Endothelial cell of umbilical vein (primary cell): Measurements from ENCODE around the gene CBFA2T3. TPM values are rescaled to one million over a fixed set of nuclear protein-coding genes. Genes with fewer than 3 reads are reported as not detected.

Source experiments
- BruUV-seq: library from RNA; stranded (reverse); fragments of 400-500 nt; replicated peaks from 2 replicates; lab custom pipeline; 2021; lab: Mats Ljungman, UMichigan
- CTCF ChIA-PET: fragments of 300-600, 350-600 bp; sonication (Branson Sonifier 250); formaldehyde crosslinking; loops from one replicate; lab custom pipeline; 2021; ENCODE audit warnings: antibody characterized with exemption, inconsistent platforms; lab: Charles Lee
- POLR2A ChIA-PET: fragments of 300-600, 350-600 bp; sonication (Branson Sonifier 250); formaldehyde crosslinking; loops from one replicate; lab custom pipeline; 2021; ENCODE audit warnings: antibody characterized with exemption, inconsistent platforms; lab: Charles Lee
- DNase-seq: peaks from one replicate; pipeline ENCODE4 v3.0.0-alpha.2; 2011; ENCODE audit warnings: low read depth, low spot score
- FAIRE-seq: peaks from 2 replicates; lab custom pipeline; 2011; peaks lifted over from hg19 to GRCh38; lab: Jason Lieb, UNC
- H2AFZ ChIP-seq: 2 replicates; pipeline ENCODE4 v1.6.0; 2012; ENCODE audit warnings: low read depth, low read length, control low read depth, inconsistent platforms
- H3K27ac ChIP-seq: 2 replicates; pipeline ENCODE4 v1.5.1; 2011; ENCODE audit warnings: low read depth, mild to moderate bottlenecking, control low read depth, low read length, moderate library complexity; ENCODE audit not compliant: insufficient read depth
- H3K27me3 ChIP-seq, 2 experiments: 2 replicates each; pipeline versions ENCODE4 v1.6.0 to v1.6.1; 2011; ENCODE audit warnings: low read length in 2 of 2, mixed read lengths in 1 of 2; ENCODE audit not compliant: control insufficient read depth in 2 of 2, insufficient read depth in 2 of 2
- H3K36me3 ChIP-seq, 2 experiments: 2 replicates in 1 of 2; 3 replicates in 1 of 2; pipeline ENCODE4 v1.5.1; 2011; ENCODE audit warnings: low read length in 2 of 2, mild to moderate bottlenecking in 1 of 2, moderate library complexity in 1 of 2; ENCODE audit not compliant: control insufficient read depth in 2 of 2, insufficient read depth in 2 of 2; ENCODE audit errors: extremely low read depth in 1 of 2
- H3K4me1 ChIP-seq: 3 replicates; pipeline ENCODE4 v1.5.1; 2011; ENCODE audit warnings: mild to moderate bottlenecking, low read length; ENCODE audit not compliant: control insufficient read depth, insufficient read depth; ENCODE audit errors: extremely low read depth
- H3K4me2 ChIP-seq: 2 replicates; pipeline ENCODE4 v1.6.1; 2011; ENCODE audit warnings: low read length, control low read depth, mixed read lengths; ENCODE audit not compliant: insufficient read depth
- H3K4me3 ChIP-seq, 3 experiments: fragments of 200-600 bp in 1 of 3; sonication (generic), shearing (Covaris generic) in 1 of 3; replicated peaks in 1 of 3; 2 replicates each; pipeline ENCODE4 v1.5.1; 2011 to 2016; ENCODE audit warnings: control low read depth in 3 of 3, low read length in 3 of 3, mild to moderate bottlenecking in 2 of 3, inconsistent platforms in 1 of 3, low read depth in 1 of 3, moderate library complexity in 1 of 3; ENCODE audit not compliant: insufficient read depth in 1 of 3
- H3K79me2 ChIP-seq: 2 replicates; pipeline ENCODE4 v1.6.0; 2012; ENCODE audit warnings: low read length, inconsistent platforms; ENCODE audit not compliant: control insufficient read depth, insufficient read depth
- H3K9ac ChIP-seq: replicated peaks from 2 replicates; pipeline ENCODE3; 2011; ENCODE audit warnings: low read length, control low read depth; ENCODE audit not compliant: insufficient read depth; ENCODE audit errors: extremely low read depth
- H3K9me1 ChIP-seq: replicated peaks from 3 replicates; pipeline ENCODE4 v1.6.0; 2011; ENCODE audit warnings: mild to moderate bottlenecking, low read length; ENCODE audit not compliant: control insufficient read depth, insufficient read depth; ENCODE audit errors: extremely low read depth
- H3K9me3 ChIP-seq: replicated peaks from 2 replicates; pipeline ENCODE4 v1.5.1; 2012; ENCODE audit warnings: low read length, inconsistent platforms; ENCODE audit not compliant: control insufficient read depth, insufficient read depth
- H4K20me1 ChIP-seq: replicated peaks from 2 replicates; pipeline ENCODE3; 2011; ENCODE audit warnings: mild to moderate bottlenecking, low read length; ENCODE audit not compliant: control insufficient read depth, insufficient read depth; ENCODE audit errors: extremely low read depth
- CTCF ChIP-seq, 2 donors: IDR thresholded peaks; 1 replicate in 1 of 2; 2 replicates in 1 of 2; pipeline ENCODE4 v1.5.1; 2011; ENCODE audit warnings: low read length in 2 of 2, mild to moderate bottlenecking in 2 of 2, moderate library complexity in 2 of 2, control low read depth in 1 of 2, inconsistent platforms in 1 of 2, low read depth in 1 of 2; ENCODE audit not compliant: insufficient read depth in 1 of 2; ENCODE audit errors: extremely low read depth in 1 of 2
- EZH2 ChIP-seq: IDR thresholded peaks from 2 replicates; pipeline ENCODE4 v1.6.1; 2012; ENCODE audit warnings: borderline replicate concordance, low read depth, mild to moderate bottlenecking, moderate library complexity, low read length, inconsistent platforms; ENCODE audit not compliant: severe bottlenecking
- FOS ChIP-seq: IDR thresholded peaks from 2 replicates; pipeline ENCODE4 v1.6.1; 2011; ENCODE audit warnings: mild to moderate bottlenecking, low read length, moderate library complexity, borderline replicate concordance; ENCODE audit not compliant: insufficient read depth
- GATA2 ChIP-seq: IDR thresholded peaks from 2 replicates; pipeline ENCODE4 v1.7.0; 2011; ENCODE audit warnings: low read depth, mild to moderate bottlenecking, moderate library complexity, mixed read lengths, low read length; ENCODE audit not compliant: insufficient read length, insufficient read depth
- JUN ChIP-seq: IDR thresholded peaks from 2 replicates; pipeline ENCODE4 v1.6.1; 2011; ENCODE audit warnings: borderline replicate concordance, low read depth; ENCODE audit not compliant: insufficient read length, insufficient read depth
- MAX ChIP-seq: IDR thresholded peaks from 2 replicates; pipeline ENCODE4 v1.6.1; 2011; ENCODE audit not compliant: insufficient read depth, insufficient read length
- MYC ChIP-seq: IDR thresholded peaks from one replicate; pipeline ENCODE4 v1.6.1; 2011; ENCODE audit warnings: mild to moderate bottlenecking, low read depth, low read length
- POLR2A ChIP-seq: IDR thresholded peaks from 2 replicates; pipeline ENCODE4 v1.6.1; 2012; ENCODE audit warnings: low read depth, mild to moderate bottlenecking, control low read depth, low read length
- POLR2AphosphoS5 ChIP-seq: IDR thresholded peaks from 2 replicates; pipeline ENCODE4 v1.6.1; 2012; ENCODE audit warnings: low read depth, mild to moderate bottlenecking, control low read depth, low read length, moderate library complexity; ENCODE audit not compliant: insufficient read depth
- dilution Hi-C: fragments of 300-500 bp; cut with MboI; formaldehyde crosslinking; loops from one replicate; pipeline ENCODE4 v1.15.0; 2019; ENCODE audit warnings: low sequenced_read_pairs; ENCODE audit not compliant: extremely low pct_ligation_motif_present
- intact Hi-C: fragments of 100-400 bp; cut with micrococcal nuclease; formaldehyde crosslinking; loops from one replicate; pipeline ENCODE4 v1.10.0; 2022
- polyA plus RNA-seq, 4 experiments: library from polyadenylated mRNA; depleted of rRNA in 3 of 4; stranded (reverse) in 3 of 4; unstranded in 1 of 4; fragments of >200 nt; gene quantifications; 2 replicates each; pipeline versions ENCODE4 v1.2.1 to v1.2.3, GENCODE V29; 2011 to 2012; ENCODE audit warnings: missing spikeins in 1 of 4
- total RNA-seq: library from RNA; stranded (reverse); gene quantifications from 2 replicates; pipeline ENCODE4 v1.2.3, GENCODE V29; 2021

CBFA2T3 gene
- total and polyA plus RNA-seq, 2 donors (not counting 3 experiments of a cell fraction or from before 2014, with no cell fraction given) = not detected

GRCh38 chr16:88982286-88983084 lies 5.5 kb upstream of the CBFA2T3 start:
- H3K9ac ChIP-seq = no peak overlapping the region
- intact Hi-C loops (no loop called here), dilution Hi-C loops (no loop called here)
- no peak for DNase-seq
- H4K20me1 ChIP-seq = no peaks in the 10 kb centered on the region
- H2AFZ ChIP-seq = no peak overlapping the region
- no peak for FAIRE-seq
- H3K27ac ChIP-seq = no peak overlapping the region
- H3K4me1 ChIP-seq = no peaks in the 10 kb centered on the region
- no TSS peak for BruUV-seq
- no peak overlapping the region for H3K4me3 ChIP-seq
- no peaks in the 10 kb centered on the region for H3K27me3 ChIP-seq
- TF ChIP-seq MYC (no peak), GATA2 (no peak), MAX (no peak), POLR2A (no peak), JUN (no peak), POLR2AphosphoS5 (no peak), FOS (no peak), EZH2 (no peak), CTCF (IDR thresholded peaks at IDR 0.05; ENCODE audit: extremely low read depth in 1 of 2, insufficient read depth in 1 of 2, low read depth in 1 of 2, low read length in 2 of 2) (no peak)
- H3K36me3 ChIP-seq = no peaks in the 10 kb centered on the region
- H3K9me1 ChIP-seq = no peaks in the 10 kb centered on the region
- H3K79me2 ChIP-seq = no peaks in the 10 kb centered on the region
- no peak overlapping the region for H3K4me2 ChIP-seq
- CTCF ChIA-PET = no interaction called here
- POLR2A ChIA-PET = no interaction called here
- no peaks in the 10 kb centered on the region for H3K9me3 ChIP-seq
